SK-N-SH (cell line): ENCODE data around the gene P2RX1. TPM values are rescaled to one million over a fixed set of nuclear protein-coding genes. Genes with fewer than 3 reads are reported as not detected.

Experiments used
- CTCF ChIA-PET: fragments of 300-600, 350-600 bp; formaldehyde crosslinking; extraction: SDS; loops from one replicate; lab custom pipeline; 2021; lab: Yijun Ruan, JAX
- POLR2A ChIA-PET: fragments of 350-600 bp; sonication (Branson Sonifier 250); formaldehyde crosslinking; extraction: SDS; loops from one replicate; lab custom pipeline; 2020; ENCODE audit warnings: antibody characterized with exemption, inconsistent platforms; lab: Yijun Ruan, JAX
- DNase-seq: peaks from one replicate; pipeline ENCODE4 v3.0.0; 2012
- H2AFZ ChIP-seq: fragments of 200-600 bp; sonication (generic); 2 replicates; pipeline ENCODE4 v1.8.1; 2016; ENCODE audit warnings: antibody characterized with exemption, mild to moderate bottlenecking, low read depth
- H3F3A ChIP-seq: fragments of 200-600 bp; sonication (generic); replicated peaks from 2 replicates; pipeline ENCODE3; 2016; ENCODE audit warnings: antibody characterized with exemption, mild to moderate bottlenecking; ENCODE audit not compliant: insufficient read depth
- H3K27ac ChIP-seq, 2 experiments: fragments of 200-500 bp in 1 of 2; fragments of 200-600 bp in 1 of 2; sonication (Bioruptor generic) in 1 of 2; sonication (generic), shearing (Covaris generic) in 1 of 2; 2 replicates each; pipeline versions ENCODE4 v1.5.1 to v1.6.1; 2014 to 2016; ENCODE audit warnings: low read depth in 2 of 2, inconsistent platforms in 1 of 2, low read length in 1 of 2, mild to moderate bottlenecking in 1 of 2, mixed read lengths in 1 of 2
- H3K27me3 ChIP-seq: fragments of 200-600 bp; sonication (generic), shearing (Covaris generic); 2 replicates; pipeline ENCODE4 v1.6.1; 2016; ENCODE audit warnings: mixed run types; ENCODE audit not compliant: insufficient read depth
- H3K36me3 ChIP-seq, 2 experiments: fragments of 200-500 bp in 1 of 2; fragments of 200-600 bp in 1 of 2; sonication (Bioruptor generic) in 1 of 2; sonication (generic) in 1 of 2; replicated peaks in 1 of 2; 2 replicates each; pipeline versions ENCODE3 to v1.5.1; 2014 to 2016; ENCODE audit warnings: low read length in 1 of 2, mild to moderate bottlenecking in 1 of 2; ENCODE audit not compliant: insufficient read depth in 2 of 2, control insufficient read depth in 1 of 2
- H3K4me1 ChIP-seq, 2 experiments: fragments of 200-500 bp in 1 of 2; fragments of 200-600 bp in 1 of 2; sonication (Bioruptor generic) in 1 of 2; sonication (generic), shearing (Covaris generic) in 1 of 2; 2 replicates each; pipeline versions ENCODE4 v1.5.1 to v1.6.1; 2014 to 2016; ENCODE audit warnings: low read depth in 1 of 2, low read length in 1 of 2, mixed run types in 1 of 2; ENCODE audit not compliant: insufficient read depth in 2 of 2, control insufficient read depth in 1 of 2
- H3K4me2 ChIP-seq: fragments of 200-600 bp; sonication (generic), shearing (Covaris generic); 2 replicates; pipeline ENCODE4 v1.6.1; 2017; ENCODE audit warnings: mixed run types
- H3K4me3 ChIP-seq, 2 experiments: fragments of 200-500 bp in 1 of 2; fragments of 200-600 bp in 1 of 2; sonication (Bioruptor generic) in 1 of 2; sonication (generic), shearing (Covaris generic) in 1 of 2; 2 replicates each; pipeline versions ENCODE4 v1.5.1 to v1.8.1; 2014 to 2016; ENCODE audit warnings: low read depth in 2 of 2, inconsistent platforms in 1 of 2, low read length in 1 of 2, mild to moderate bottlenecking in 1 of 2, mixed read lengths in 1 of 2, moderate library complexity in 1 of 2
- H3K79me2 ChIP-seq: fragments of 200-600 bp; sonication (generic); 2 replicates; pipeline ENCODE4 v1.8.1; 2017; ENCODE audit warnings: mild to moderate bottlenecking; ENCODE audit not compliant: insufficient read depth
- H3K9ac ChIP-seq: fragments of 200-600 bp; sonication (generic); 2 replicates; pipeline ENCODE4 v1.6.1; 2017; ENCODE audit warnings: mixed run types
- H3K9me2 ChIP-seq: fragments of 200-600 bp; sonication (generic); 2 replicates; pipeline ENCODE4 v1.6.1; 2017; ENCODE audit warnings: mixed run types
- H3K9me3 ChIP-seq: fragments of 200-600 bp; sonication (generic); 2 replicates; pipeline ENCODE4 v1.6.1; 2017; ENCODE audit warnings: mixed run types, mild to moderate bottlenecking, moderate library complexity
- H4K20me1 ChIP-seq: fragments of 200-600 bp; sonication (generic); 2 replicates; pipeline ENCODE4 v1.6.1; 2017; ENCODE audit warnings: mild to moderate bottlenecking, mixed run types; ENCODE audit not compliant: insufficient read depth
- CTCF ChIP-seq: fragments of 200-600 bp; sonication (generic); IDR thresholded peaks from 2 replicates; pipeline ENCODE4 v1.6.1; 2017; ENCODE audit warnings: antibody characterized with exemption, mild to moderate bottlenecking, moderate library complexity
- EZH2phosphoT487 ChIP-seq: fragments of 200-600 bp; sonication (generic); IDR thresholded peaks from 2 replicates; pipeline ENCODE4 v1.6.1; 2017; ENCODE audit warnings: low read depth, mixed run types, mild to moderate bottlenecking, antibody characterized with exemption, moderate library complexity, borderline replicate concordance
- GABPA ChIP-seq: IDR thresholded peaks from 2 replicates; pipeline ENCODE4 v1.4.0; 2012; ENCODE audit warnings: low read depth, mild to moderate bottlenecking
- MXI1 ChIP-seq: IDR thresholded peaks from 2 replicates; pipeline ENCODE4 v1.6.1; 2012; ENCODE audit warnings: mild to moderate bottlenecking, low read depth, low read length, improper control_type of control experiment
- NRF1 ChIP-seq: IDR thresholded peaks from 2 replicates; pipeline ENCODE4 v1.6.1; 2012; ENCODE audit warnings: low read depth, mild to moderate bottlenecking, low read length
- POLR2AphosphoS5 ChIP-seq: IDR thresholded peaks from 2 replicates; pipeline ENCODE4 v1.6.1; 2012; ENCODE audit warnings: low read depth, low read length
- RCOR1 ChIP-seq: fragments of 150-350 bp; IDR thresholded peaks from 2 replicates; pipeline ENCODE4 v1.6.1; 2017; ENCODE audit warnings: antibody characterized with exemption, low read length
- USF1 ChIP-seq: IDR thresholded peaks from 2 replicates; pipeline ENCODE4 v1.4.0; 2012; ENCODE audit warnings: low read depth, borderline replicate concordance
- WGBS: methylation state at CpG from one replicate; pipeline ENCODE4 v1.1.6; 2017; ENCODE audit warnings: low lambda C conversion rate; 5-methylcytosine and 5-hydroxymethylcytosine counted together
- polyA plus RNA-seq, 3 experiments: library from polyadenylated mRNA; depleted of rRNA; stranded (reverse); fragments of >200 nt; gene quantifications; 2 replicates each; pipeline ENCODE4 v1.2.3, GENCODE V29; 2012
- TF ChIP-seq, protein P1 (sequence below): fragments of 150-350 bp; IDR thresholded peaks from 2 replicates; pipeline ENCODE4 v1.6.1; 2016; ENCODE audit warnings: mild to moderate bottlenecking, low read depth, low read length
- TF ChIP-seq, protein P2 (sequence below): IDR thresholded peaks from 2 replicates; pipeline ENCODE4; 2012
- TF ChIP-seq, protein P3 (sequence below): IDR thresholded peaks from 2 replicates; pipeline ENCODE4 v1.4.0; 2012; ENCODE audit warnings: low read depth

P2RX1 gene
- polyA plus RNA-seq, 1 of the 3 experiments (the other 2 are of a cell fraction): not detected

DNA sequence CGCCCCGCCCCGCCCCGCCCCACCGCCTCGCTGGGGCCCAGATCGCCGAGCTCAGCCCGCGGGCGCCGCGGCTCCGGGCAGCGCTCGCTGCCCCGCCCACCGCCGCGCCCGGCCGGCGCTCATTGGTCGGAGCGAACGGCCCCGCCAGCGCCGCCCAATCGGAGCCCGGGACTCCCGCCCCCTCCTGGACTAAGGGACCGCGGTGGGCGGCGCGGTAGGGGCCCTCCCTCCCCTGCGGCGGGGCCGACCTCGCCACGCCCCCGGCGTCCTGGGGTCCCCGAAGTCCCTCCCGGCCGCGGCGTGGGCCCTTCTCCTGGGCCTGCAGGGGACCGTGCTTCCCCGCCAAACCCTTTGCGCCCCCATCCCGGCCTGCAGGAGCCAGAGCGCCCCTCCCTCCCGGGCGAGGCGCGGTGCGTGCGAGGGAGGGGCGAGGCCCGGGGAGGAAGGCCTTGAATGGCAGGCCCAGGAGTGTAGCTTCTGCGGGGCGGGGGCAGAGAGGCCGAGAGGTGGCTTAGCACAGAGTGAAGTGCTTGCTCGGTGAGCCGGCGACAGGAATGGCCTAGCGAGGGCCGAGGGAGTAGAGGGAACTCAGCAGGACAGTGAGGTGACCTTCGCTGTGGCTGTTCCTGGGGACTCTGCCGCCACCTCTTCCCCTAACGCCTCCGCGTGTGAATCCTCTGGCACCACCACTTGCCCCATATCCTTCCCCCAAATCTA, 23.1 kb downstream of the P2RX1 start, which contains the start of gene CAMKK1:
TSS of gene CAMKK1 (minus strand) at position 51 of the 717 bp plus-strand sequence. CDS start 7,366 bp downstream, outside the sequence.
- Histone ChIP-seq H3K9ac (peak within 1 kb of the TSS; percentile 69), H3K27ac (peak within 1 kb of the TSS in 1 of 2 experiments; percentile 72; a peak in 1 of 4 replicates), H4K20me1 (no peaks in the 10 kb centered on the region), H3K27me3 (no peaks in the 10 kb centered on the region), H3K9me2 (no peaks in the 10 kb centered on the region), H3K9me3 (no peaks in the 10 kb centered on the region), H2AFZ (peak within 1 kb of the TSS; percentile 88), H3K79me2 (peaks cover 16% of the 10 kb centered on the region; the same call in 1 of the 2 replicates), H3K4me1 (peaks cover 9 to 39% of the 10 kb centered on the region in 2 experiments; a peak in 3 of 4 replicates), H3K4me3 (peak within 1 kb of the TSS; percentile 70 to 74), H3F3A (peaks cover 19% of the 10 kb centered on the region), H3K4me2 (peak within 1 kb of the TSS; percentile 96), H3K36me3 (no peaks in the 10 kb centered on the region)
- 22% methylated on average over 15 of the region's 75 CpGs for WGBS
- DNase-seq: peak; percentile 99
- CTCF ChIA-PET: interaction anchor here (1.0 to 1.7 kb wide), 3 partner anchors 21 to 182 kb away, joined by 3 to 10 read pairs (median 3); partner anchors contain the start of gene NCBP3
- POLR2A ChIA-PET: no interaction called here
- TF ChIP-seq RCOR1 (0 out of 2 replicates have a peak, but pooled peaks have one; percentile 26), POLR2AphosphoS5 (no peak)
- TF ChIP-seq, protein P1, sequence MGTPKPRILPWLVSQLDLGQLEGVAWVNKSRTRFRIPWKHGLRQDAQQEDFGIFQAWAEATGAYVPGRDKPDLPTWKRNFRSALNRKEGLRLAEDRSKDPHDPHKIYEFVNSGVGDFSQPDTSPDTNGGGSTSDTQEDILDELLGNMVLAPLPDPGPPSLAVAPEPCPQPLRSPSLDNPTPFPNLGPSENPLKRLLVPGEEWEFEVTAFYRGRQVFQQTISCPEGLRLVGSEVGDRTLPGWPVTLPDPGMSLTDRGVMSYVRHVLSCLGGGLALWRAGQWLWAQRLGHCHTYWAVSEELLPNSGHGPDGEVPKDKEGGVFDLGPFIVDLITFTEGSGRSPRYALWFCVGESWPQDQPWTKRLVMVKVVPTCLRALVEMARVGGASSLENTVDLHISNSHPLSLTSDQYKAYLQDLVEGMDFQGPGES: no peak
- TF ChIP-seq, protein P2, sequence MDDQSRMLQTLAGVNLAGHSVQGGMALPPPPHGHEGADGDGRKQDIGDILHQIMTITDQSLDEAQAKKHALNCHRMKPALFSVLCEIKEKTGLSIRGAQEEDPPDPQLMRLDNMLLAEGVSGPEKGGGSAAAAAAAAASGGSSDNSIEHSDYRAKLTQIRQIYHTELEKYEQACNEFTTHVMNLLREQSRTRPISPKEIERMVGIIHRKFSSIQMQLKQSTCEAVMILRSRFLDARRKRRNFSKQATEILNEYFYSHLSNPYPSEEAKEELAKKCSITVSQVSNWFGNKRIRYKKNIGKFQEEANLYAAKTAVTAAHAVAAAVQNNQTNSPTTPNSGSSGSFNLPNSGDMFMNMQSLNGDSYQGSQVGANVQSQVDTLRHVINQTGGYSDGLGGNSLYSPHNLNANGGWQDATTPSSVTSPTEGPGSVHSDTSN: peak; percentile 74

GRCh38 chr17:3892095-3892998, 23.9 kb downstream of the P2RX1 start:
- Histone ChIP-seq H3K9me2 (no peaks in the 10 kb centered on the region), H3K4me1 (peaks cover 9 to 39% of the 10 kb centered on the region in 2 experiments; a peak in 3 of 4 replicates), H3K9me3 (no peaks in the 10 kb centered on the region), H3K27me3 (no peaks in the 10 kb centered on the region), H3K4me3 (peak overlapping the region; percentile 70 to 74), H3F3A (peaks cover 19% of the 10 kb centered on the region), H3K79me2 (peaks cover 18% of the 10 kb centered on the region; the same call in 1 of the 2 replicates), H3K27ac (no peak overlapping the region; a peak in 1 of 4 replicates), H3K36me3 (no peaks in the 10 kb centered on the region), H3K9ac (peak overlapping the region; percentile 69), H3K4me2 (peak overlapping the region; percentile 96), H2AFZ (peak overlapping the region; percentile 85), H4K20me1 (no peaks in the 10 kb centered on the region)
- ChIA-PET CTCF (interaction anchor here (1.0 to 1.7 kb wide), 4 partner anchors 12 to 183 kb away, joined by 3 to 10 read pairs (median 3); partner anchors contain the start of gene NCBP3), POLR2A (no interaction called here)
- 13% methylated on average over 8 of the region's 96 CpGs for WGBS
- TF ChIP-seq CTCF (peak; percentile 10; the same call in 1 of the 2 replicates), USF1 (peak; percentile 82; the same call in 1 of the 2 replicates), MXI1 (peak; percentile 92), EZH2phosphoT487 (no peak), GABPA (no peak), NRF1 (peak; percentile 35; the same call in 1 of the 2 replicates)
- TF ChIP-seq, protein P3, sequence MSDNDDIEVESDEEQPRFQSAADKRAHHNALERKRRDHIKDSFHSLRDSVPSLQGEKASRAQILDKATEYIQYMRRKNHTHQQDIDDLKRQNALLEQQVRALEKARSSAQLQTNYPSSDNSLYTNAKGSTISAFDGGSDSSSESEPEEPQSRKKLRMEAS: peak; percentile 93
- DNase-seq: peak; percentile 86
